Measurements from ENCODE around the gene CDH22. TPM values are rescaled to one million over a fixed set of nuclear protein-coding genes. Genes with fewer than 3 reads are reported as not detected.

CDH22 gene
- total RNA-seq, 2 donors from 2014 or later, result not detected

GRCh38 chr20:46196990-46197389 lies 111.3 kb downstream of the CDH22 start:
- Mint-ChIP-seq H3K36me3 (ENCODE audit: insufficient read depth in 2 of 2) (no peaks in the 10 kb centered on the region), H3K9me3 (no peaks in the 10 kb centered on the region), H3K4me3 (no peak overlapping the region), H3K27ac (no peak overlapping the region), H3K27me3 (ENCODE audit: low read depth) (peaks cover 27% of the 10 kb centered on the region), H3K4me1 (ENCODE audit: low read depth) (no peaks in the 10 kb centered on the region)
- DNase-seq (no peak), ATAC-seq (replicated peaks in 1 of 2) (no peak)

- H3K27ac Mint-ChIP-seq, result no peak overlapping the region
- peaks cover 25% of the 10 kb centered on the region for H3K27me3 Mint-ChIP-seq (ENCODE audit: low read depth)
- H3K36me3 Mint-ChIP-seq (ENCODE audit: insufficient read depth in 2 of 2), result no peaks in the 10 kb centered on the region
- no peak for ATAC-seq (replicated peaks in 1 of 2)
- H3K9me3 Mint-ChIP-seq, result no peaks in the 10 kb centered on the region
- H3K4me3 Mint-ChIP-seq, result no peak overlapping the region
- no peak for DNase-seq
- no peaks in the 10 kb centered on the region for H3K4me1 Mint-ChIP-seq (ENCODE audit: low read depth)
Observed at GRCh38 chr20:46195264-46196036, 112.8 kb downstream of the CDH22 start.

GRCh38 chr20:46194409-46194808 lies 113.9 kb downstream of the CDH22 start:
- no peak for DNase-seq
- Mint-ChIP-seq H3K36me3 (ENCODE audit: insufficient read depth in 2 of 2) (no peaks in the 10 kb centered on the region), H3K4me3 (no peak overlapping the region), H3K27me3 (ENCODE audit: low read depth) (peaks cover 15% of the 10 kb centered on the region), H3K9me3 (no peaks in the 10 kb centered on the region), H3K4me1 (ENCODE audit: low read depth) (no peaks in the 10 kb centered on the region), H3K27ac (no peak overlapping the region)
- ATAC-seq (replicated peaks in 1 of 2), result no peak

- H3K27me3 Mint-ChIP-seq (ENCODE audit: low read depth), result no peaks in the 10 kb centered on the region
- H3K9me3 Mint-ChIP-seq, result no peaks in the 10 kb centered on the region
- H3K4me3 Mint-ChIP-seq, result no peak overlapping the region
- no peak overlapping the region for H3K27ac Mint-ChIP-seq
- no peaks in the 10 kb centered on the region for H3K4me1 Mint-ChIP-seq (ENCODE audit: low read depth)
- DNase-seq (no peak), ATAC-seq (replicated peaks in 1 of 2) (no peak)
- no peaks in the 10 kb centered on the region for H3K36me3 Mint-ChIP-seq (ENCODE audit: insufficient read depth in 2 of 2)
Observed at GRCh38 chr20:46192376-46192944, 115.8 kb downstream of the CDH22 start.

GRCh38 chr20:46191611-46192010 lies 116.7 kb downstream of the CDH22 start:
- H3K4me3 Mint-ChIP-seq, result no peak overlapping the region
- ATAC-seq (replicated peaks in 1 of 2) (no peak), DNase-seq (no peak)
- H3K27ac Mint-ChIP-seq, result no peak overlapping the region
- no peaks in the 10 kb centered on the region for H3K36me3 Mint-ChIP-seq (ENCODE audit: insufficient read depth in 2 of 2)
- no peaks in the 10 kb centered on the region for H3K4me1 Mint-ChIP-seq (ENCODE audit: low read depth)
- no peaks in the 10 kb centered on the region for H3K27me3 Mint-ChIP-seq (ENCODE audit: low read depth)
- H3K9me3 Mint-ChIP-seq, result no peaks in the 10 kb centered on the region

GRCh38 chr20:46191168-46191540 lies 117.1 kb downstream of the CDH22 start:
- no peak overlapping the region for H3K27ac Mint-ChIP-seq
- DNase-seq (no peak), ATAC-seq (replicated peaks in 1 of 2) (no peak)
- H3K9me3 Mint-ChIP-seq, result no peaks in the 10 kb centered on the region
- H3K27me3 Mint-ChIP-seq (ENCODE audit: low read depth), result no peaks in the 10 kb centered on the region
- H3K4me1 Mint-ChIP-seq (ENCODE audit: low read depth), result no peaks in the 10 kb centered on the region
- no peaks in the 10 kb centered on the region for H3K36me3 Mint-ChIP-seq (ENCODE audit: insufficient read depth in 2 of 2)
- H3K4me3 Mint-ChIP-seq, result no peak overlapping the region

- no peaks in the 10 kb centered on the region for H3K36me3 Mint-ChIP-seq (ENCODE audit: insufficient read depth in 2 of 2)
Observed at GRCh38 chr20:46190478-46191167, 117.7 kb downstream of the CDH22 start.

GRCh38 chr20:46188866-46189541 lies 119.3 kb downstream of the CDH22 start:
- H3K9me3 Mint-ChIP-seq, result no peaks in the 10 kb centered on the region
- H3K27me3 Mint-ChIP-seq (ENCODE audit: low read depth), result no peaks in the 10 kb centered on the region
- DNase-seq (no peak), ATAC-seq (replicated peaks in 1 of 2) (no peak)
- H3K4me3 Mint-ChIP-seq, result no peak overlapping the region
- no peaks in the 10 kb centered on the region for H3K36me3 Mint-ChIP-seq (ENCODE audit: insufficient read depth in 2 of 2)
- no peak overlapping the region for H3K27ac Mint-ChIP-seq
- no peaks in the 10 kb centered on the region for H3K4me1 Mint-ChIP-seq (ENCODE audit: low read depth)

More at GRCh38 chr20:46190478-46191167, 117.7 kb downstream of the CDH22 start:
- ATAC-seq (replicated peaks in 1 of 2) (no peak), DNase-seq (no peak)
- Mint-ChIP-seq H3K4me1 (ENCODE audit: low read depth) (no peaks in the 10 kb centered on the region), H3K27me3 (ENCODE audit: low read depth) (no peaks in the 10 kb centered on the region), H3K4me3 (no peak overlapping the region), H3K9me3 (no peaks in the 10 kb centered on the region), H3K27ac (no peak overlapping the region)

GRCh38 chr20:46186210-46186609 lies 122.1 kb downstream of the CDH22 start:
- ATAC-seq (replicated peaks in 1 of 2), result no peak
- Mint-ChIP-seq H3K36me3 (ENCODE audit: insufficient read depth in 2 of 2) (no peaks in the 10 kb centered on the region), H3K27ac (no peak overlapping the region), H3K4me1 (ENCODE audit: low read depth) (no peaks in the 10 kb centered on the region), H3K4me3 (no peak overlapping the region), H3K27me3 (ENCODE audit: low read depth) (peaks cover 7% of the 10 kb centered on the region), H3K9me3 (no peaks in the 10 kb centered on the region)
- DNase-seq, result no peak

- H3K36me3 Mint-ChIP-seq (ENCODE audit: insufficient read depth in 2 of 2), result no peaks in the 10 kb centered on the region
- H3K4me1 Mint-ChIP-seq (ENCODE audit: low read depth), result no peaks in the 10 kb centered on the region
- H3K27me3 Mint-ChIP-seq (ENCODE audit: low read depth), result peaks cover 7% of the 10 kb centered on the region
- no peak for DNase-seq
- no peak for ATAC-seq (replicated peaks in 1 of 2)
- no peak overlapping the region for H3K27ac Mint-ChIP-seq
- no peak overlapping the region for H3K4me3 Mint-ChIP-seq
- no peaks in the 10 kb centered on the region for H3K9me3 Mint-ChIP-seq
Observed at GRCh38 chr20:46185353-46185752, 122.9 kb downstream of the CDH22 start.

- no peaks in the 10 kb centered on the region for H3K9me3 Mint-ChIP-seq
- H3K4me1 Mint-ChIP-seq (ENCODE audit: low read depth), result no peaks in the 10 kb centered on the region
- H3K4me3 Mint-ChIP-seq, result no peak overlapping the region
- no peak overlapping the region for H3K27ac Mint-ChIP-seq
- no peak for DNase-seq
- ATAC-seq (replicated peaks in 1 of 2), result no peak
- no peaks in the 10 kb centered on the region for H3K36me3 Mint-ChIP-seq (ENCODE audit: insufficient read depth in 2 of 2)
- H3K27me3 Mint-ChIP-seq (ENCODE audit: low read depth), result peaks cover 7% of the 10 kb centered on the region
Observed at GRCh38 chr20:46183768-46184167, 124.5 kb downstream of the CDH22 start.

- no peaks in the 10 kb centered on the region for H3K4me1 Mint-ChIP-seq (ENCODE audit: low read depth)
- H3K9me3 Mint-ChIP-seq, result no peaks in the 10 kb centered on the region
- ATAC-seq (replicated peaks in 1 of 2) (no peak), DNase-seq (no peak)
- no peaks in the 10 kb centered on the region for H3K36me3 Mint-ChIP-seq (ENCODE audit: insufficient read depth in 2 of 2)
- H3K27me3 Mint-ChIP-seq (ENCODE audit: low read depth), result peaks cover 18% of the 10 kb centered on the region
- no peak overlapping the region for H3K27ac Mint-ChIP-seq
- H3K4me3 Mint-ChIP-seq, result no peak overlapping the region
Observed at GRCh38 chr20:46182276-46183200, 125.8 kb downstream of the CDH22 start.
